Smooth muscle cell (in vitro differentiated cells): ENCODE measurements around the gene RGL3. TPM values are rescaled to one million over a fixed set of nuclear protein-coding genes. Genes with fewer than 3 reads are reported as not detected.

Experiments
- DNase-seq: peaks from one replicate; lab custom pipeline; 2025; ENCODE audit not compliant: unreplicated experiment; lab: John Stamatoyannopoulos, UW
- H2AFZ ChIP-seq: fragments of 200-600 bp; sonication (generic); 2 replicates; pipeline ENCODE4 v1.6.0; 2016; ENCODE audit warnings: antibody characterized with exemption, low read depth, mild to moderate bottlenecking
- H3F3A ChIP-seq: fragments of 200-600 bp; sonication (generic); 2 replicates; pipeline ENCODE4 v1.6.0; 2017; ENCODE audit warnings: antibody characterized with exemption, low read depth
- H3K27ac ChIP-seq: fragments of 200-600 bp; sonication (generic); 2 replicates; pipeline ENCODE4 v1.5.1; 2016; ENCODE audit warnings: low read depth, mild to moderate bottlenecking
- H3K27me3 ChIP-seq: fragments of 200-600 bp; sonication (generic); 2 replicates; pipeline ENCODE4 v1.6.1; 2016; ENCODE audit warnings: low read depth, mild to moderate bottlenecking
- H3K36me3 ChIP-seq: fragments of 200-600 bp; sonication (generic); 2 replicates; pipeline ENCODE4 v1.5.1; 2016; ENCODE audit warnings: low read depth
- H3K4me1 ChIP-seq: fragments of 200-600 bp; sonication (generic); 2 replicates; pipeline ENCODE4 v1.5.1; 2016; ENCODE audit warnings: low read depth
- H3K4me2 ChIP-seq: fragments of 200-600 bp; sonication (generic); 2 replicates; pipeline ENCODE4 v1.6.0; 2016; ENCODE audit warnings: mild to moderate bottlenecking
- H3K4me3 ChIP-seq: fragments of 200-600 bp; sonication (generic); 2 replicates; pipeline ENCODE4 v1.5.1; 2016; ENCODE audit warnings: mild to moderate bottlenecking
- H3K79me2 ChIP-seq: fragments of 200-600 bp; sonication (generic); 2 replicates; pipeline ENCODE4 v1.6.0; 2016; ENCODE audit warnings: low read depth, mild to moderate bottlenecking
- H3K9ac ChIP-seq: fragments of 200-600 bp; sonication (generic); 2 replicates; pipeline ENCODE4 v1.6.0; 2016; ENCODE audit warnings: low read depth
- H3K9me3 ChIP-seq: fragments of 200-600 bp; sonication (generic); replicated peaks from 2 replicates; pipeline ENCODE4 v1.5.1; 2016; ENCODE audit warnings: low read depth
- H4K20me1 ChIP-seq: fragments of 200-600 bp; sonication (generic); 2 replicates; pipeline ENCODE4 v1.6.0; 2016; ENCODE audit warnings: low read depth
- CTCF ChIP-seq: fragments of 200-600 bp; sonication (generic); IDR thresholded peaks from 2 replicates; pipeline ENCODE4 v1.5.1; 2017; ENCODE audit warnings: borderline replicate concordance, mild to moderate bottlenecking, antibody characterized with exemption; ENCODE audit not compliant: insufficient read depth, poor library complexity, severe bottlenecking
- WGBS: methylation state at CpG from one replicate; pipeline ENCODE4 v1.1.7; 2016; ENCODE audit warnings: low lambda C conversion rate; 5-methylcytosine and 5-hydroxymethylcytosine counted together
- polyA plus RNA-seq: library from polyadenylated mRNA; unstranded; fragments of >200 nt; fragmentation: Nextera tagmentation; extraction: Ambion mirVana; gene quantifications from 2 replicates; pipeline ENCODE4 v1.2.1, GENCODE V29; 2016
- total RNA-seq: library from RNA; depleted of rRNA; stranded (reverse); fragments of >200 nt; gene quantifications from 2 replicates; pipeline ENCODE4 v1.2.3, GENCODE V29; 2014

RGL3 gene
- total and polyA plus RNA-seq, 2 experiments from 2014 or later: 5.5 to 6.6 TPM

- WGBS: 76% methylated on average over 1 of the region's 1 CpG
- H4K20me1 ChIP-seq: no peaks in the 10 kb centered on the region
These were observed 18.3 kb downstream of the RGL3 start for GRCh38 chr19:11400798-11401197.

GRCh38 chr19:11399667-11400066 is 19.4 kb downstream of the RGL3 start:
- 95% methylated on average over 9 of the region's 9 CpGs for WGBS
- no peaks in the 10 kb centered on the region for H3K79me2 ChIP-seq

More at GRCh38 chr19:11400798-11401197, 18.3 kb downstream of the RGL3 start:
- Histone ChIP-seq H3K4me3 (no peak overlapping the region), H3K36me3 (no peaks in the 10 kb centered on the region), H3K27me3 (no peaks in the 10 kb centered on the region), H3K9me3 (no peaks in the 10 kb centered on the region), H3K4me2 (no peak overlapping the region), H3K27ac (no peak overlapping the region), H3K79me2 (no peaks in the 10 kb centered on the region), H3K4me1 (no peaks in the 10 kb centered on the region), H2AFZ (no peak overlapping the region), H3F3A (no peaks in the 10 kb centered on the region), H3K9ac (no peak overlapping the region)
- DNase-seq: no peak
- no peak for TF ChIP-seq CTCF

GRCh38 chr19:11397089-11397610 is 22.0 kb downstream of the RGL3 start:
- no peak for TF ChIP-seq CTCF
- Histone ChIP-seq H3K27ac (no peak overlapping the region), H3K27me3 (no peaks in the 10 kb centered on the region), H4K20me1 (no peaks in the 10 kb centered on the region), H3K79me2 (no peaks in the 10 kb centered on the region), H3K9me3 (no peaks in the 10 kb centered on the region), H3K4me2 (no peak overlapping the region), H3F3A (no peaks in the 10 kb centered on the region), H3K9ac (no peak overlapping the region), H3K36me3 (no peaks in the 10 kb centered on the region), H3K4me1 (no peaks in the 10 kb centered on the region), H2AFZ (no peak overlapping the region), H3K4me3 (no peak overlapping the region)
- no peak for DNase-seq
- WGBS: 94% methylated on average over 15 of the region's 22 CpGs

More at GRCh38 chr19:11399667-11400066, 19.4 kb downstream of the RGL3 start:
- no peaks in the 10 kb centered on the region for H3K36me3 ChIP-seq
- no peak overlapping the region for H3K4me2 ChIP-seq
- no peaks in the 10 kb centered on the region for H3K4me1 ChIP-seq
- H3F3A ChIP-seq: no peaks in the 10 kb centered on the region
- no peak for DNase-seq
- no peaks in the 10 kb centered on the region for H4K20me1 ChIP-seq
- no peak overlapping the region for H3K27ac ChIP-seq
- no peak for TF ChIP-seq CTCF
- no peaks in the 10 kb centered on the region for H3K9me3 ChIP-seq
- no peak overlapping the region for H3K4me3 ChIP-seq
- no peak overlapping the region for H3K9ac ChIP-seq
- H2AFZ ChIP-seq: no peak overlapping the region
- H3K27me3 ChIP-seq: no peaks in the 10 kb centered on the region

GRCh38 chr19:11390933-11391680 is 28.0 kb downstream of the RGL3 start:
- no peaks in the 10 kb centered on the region for H3K27me3 ChIP-seq
- H3F3A ChIP-seq: no peaks in the 10 kb centered on the region
- no peak for DNase-seq
- H3K4me1 ChIP-seq: no peaks in the 10 kb centered on the region
- H3K36me3 ChIP-seq: no peaks in the 10 kb centered on the region
- no peaks in the 10 kb centered on the region for H3K9me3 ChIP-seq
- no peak for TF ChIP-seq CTCF
- 85% methylated on average over 4 of the region's 4 CpGs for WGBS
- no peak overlapping the region for H2AFZ ChIP-seq
- no peaks in the 10 kb centered on the region for H4K20me1 ChIP-seq
- H3K27ac ChIP-seq: no peak overlapping the region
- no peak overlapping the region for H3K9ac ChIP-seq
- H3K79me2 ChIP-seq: no peaks in the 10 kb centered on the region
- H3K4me2 ChIP-seq: no peak overlapping the region
- no peak overlapping the region for H3K4me3 ChIP-seq
